Amniotic epithelial cell (primary cell): ENCODE data around the gene HMGCLL1.

Experiments used
- DNase-seq: peaks from one replicate; pipeline ENCODE4 v3.0.0-alpha.2; 2010; ENCODE audit warnings: low read depth

HMGCLL1 gene

DNA sequence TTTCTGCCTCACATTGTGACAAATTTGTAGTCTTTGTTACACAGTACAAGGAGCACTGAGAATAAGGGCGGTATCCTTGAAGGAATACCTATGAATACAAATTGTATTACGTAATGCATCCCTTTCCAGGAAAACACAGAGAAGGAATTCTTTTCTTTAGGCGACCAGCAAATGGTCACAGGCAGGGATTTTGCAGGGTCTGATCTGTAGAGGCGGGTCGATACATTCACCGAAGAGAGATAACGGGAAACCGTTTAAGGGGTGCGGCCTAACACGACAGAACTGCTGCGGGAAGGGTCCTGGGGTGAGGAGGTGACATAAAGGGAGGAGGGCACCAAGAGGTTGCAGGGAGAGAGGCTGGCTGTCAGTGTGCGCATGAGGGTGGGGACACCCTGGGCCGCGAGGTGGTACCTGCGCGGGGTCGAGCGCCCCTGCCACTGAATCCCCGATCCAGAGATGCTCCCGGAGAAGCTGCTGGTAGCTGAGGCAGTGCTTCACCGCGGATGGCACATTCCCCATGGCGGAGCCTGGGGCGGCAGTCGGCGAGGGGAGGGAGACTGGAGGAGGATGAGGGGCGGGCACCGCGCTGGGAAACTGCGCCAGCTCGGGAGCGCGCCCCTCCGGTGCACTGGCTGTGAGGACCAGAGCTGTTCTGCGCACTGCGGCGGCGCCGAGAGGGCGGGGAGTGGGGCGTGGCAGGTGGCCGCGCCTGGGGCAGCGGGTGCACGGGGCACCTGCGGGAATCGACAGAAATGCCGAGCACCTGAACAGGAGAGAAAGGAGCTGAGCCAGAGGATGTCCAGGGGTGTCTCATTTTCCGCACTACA is at the start of gene HMGCLL1:
TSS of gene HMGCLL1 (minus strand) at position 656 of the 827 bp plus-strand sequence. CDS start at position 519, 137 bp downstream.
- DNase-seq = peak; percentile 8

DNA sequence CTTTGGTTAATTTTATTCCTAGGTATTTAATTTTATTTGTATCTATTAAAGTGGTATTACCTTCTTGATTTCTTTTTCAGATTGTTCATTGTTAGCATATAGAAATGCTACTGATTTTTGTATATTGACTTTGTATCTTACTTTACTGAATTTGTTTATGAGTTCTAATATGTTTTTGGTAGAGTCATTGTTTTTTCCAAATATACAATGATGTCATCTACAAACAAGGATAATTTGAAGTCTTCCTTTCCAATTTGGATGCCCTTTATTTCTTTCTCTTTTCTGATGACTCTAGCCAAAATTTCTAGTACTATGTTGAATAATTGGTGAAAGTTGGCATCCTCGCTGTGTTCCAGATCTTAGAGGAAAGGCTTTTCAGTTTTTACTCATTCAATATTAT is 43.0 kb upstream of the HMGCLL1 start:
- no peak for DNase-seq

DNA sequence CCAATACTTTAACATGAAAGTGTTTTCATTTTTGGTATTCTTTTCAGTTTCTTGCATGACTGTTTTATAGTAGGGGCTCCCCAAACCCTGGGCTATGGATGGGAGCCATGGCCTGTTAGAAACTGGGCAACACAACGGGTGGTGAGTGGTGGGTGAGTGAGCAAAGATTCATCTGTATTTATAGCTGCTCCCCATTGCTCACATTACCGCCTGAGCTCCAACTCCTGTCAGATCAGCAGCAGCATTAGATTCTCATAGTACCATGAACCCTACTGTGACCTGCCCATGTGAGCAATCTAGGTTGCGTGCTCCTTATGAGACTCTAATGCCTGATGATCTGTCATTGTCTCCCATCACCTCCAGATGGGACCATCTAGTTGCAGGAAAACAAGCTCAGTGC is 42.3 kb upstream of the HMGCLL1 start:
- DNase-seq = no peak

DNA sequence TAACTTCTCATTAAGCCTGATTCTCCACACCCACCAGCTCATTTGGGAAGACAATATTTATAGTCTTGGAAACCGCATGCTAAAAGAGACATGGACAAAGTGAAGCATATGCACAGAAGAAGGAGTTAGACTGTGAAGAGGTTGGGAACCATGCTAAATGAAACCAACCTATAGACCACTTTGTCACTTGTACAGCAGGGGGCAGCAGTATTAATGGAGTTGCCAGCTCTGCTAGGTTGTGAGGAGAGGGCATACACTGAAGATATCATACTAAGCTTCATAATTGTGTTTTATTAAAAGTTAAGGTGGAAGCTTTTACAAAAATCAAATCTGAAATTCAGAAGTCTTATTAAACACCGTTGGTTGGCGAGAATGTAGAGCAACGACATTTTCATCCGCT is 38.3 kb upstream of the HMGCLL1 start:
- peak; percentile 42 for DNase-seq

DNA sequence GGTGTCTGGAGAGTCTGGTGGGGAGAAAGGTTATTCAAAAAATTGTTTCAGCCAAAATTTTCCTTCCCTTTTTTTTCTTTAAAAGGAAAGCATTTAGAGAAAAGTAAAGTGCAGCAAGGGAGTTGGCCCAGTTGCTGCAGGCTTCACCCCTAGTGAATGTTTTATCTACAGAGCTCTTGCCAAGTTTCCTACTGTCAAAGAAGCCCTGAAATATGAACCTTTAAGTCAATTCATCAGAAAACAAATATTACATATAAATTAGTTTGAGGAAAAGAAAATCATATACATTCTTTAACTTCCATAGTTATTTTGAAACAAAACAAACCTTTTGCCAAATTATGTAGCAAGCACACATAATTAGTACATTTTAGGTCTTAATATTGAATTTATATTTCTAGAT is 25.0 kb upstream of the HMGCLL1 start:
- no peak for DNase-seq

DNA sequence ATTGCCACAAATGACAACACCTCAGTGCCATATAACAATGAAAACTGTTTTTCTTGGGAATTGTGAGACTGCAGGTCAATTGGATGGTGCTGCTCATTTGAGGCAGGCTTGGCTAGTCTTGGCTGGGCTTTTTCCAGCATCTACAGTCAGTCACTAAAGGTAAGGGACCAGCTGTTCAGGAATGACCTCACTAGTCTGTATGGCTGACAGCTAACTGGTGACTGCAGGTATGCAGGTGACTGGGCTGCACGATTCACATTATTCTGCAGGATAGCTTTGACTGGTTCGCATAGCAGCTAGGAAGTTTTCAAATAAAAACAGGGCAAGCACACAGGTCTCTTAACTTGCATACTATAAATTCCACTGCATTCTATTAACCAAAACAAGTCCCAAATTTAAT is 22.1 kb upstream of the HMGCLL1 start:
- no peak for DNase-seq

DNA sequence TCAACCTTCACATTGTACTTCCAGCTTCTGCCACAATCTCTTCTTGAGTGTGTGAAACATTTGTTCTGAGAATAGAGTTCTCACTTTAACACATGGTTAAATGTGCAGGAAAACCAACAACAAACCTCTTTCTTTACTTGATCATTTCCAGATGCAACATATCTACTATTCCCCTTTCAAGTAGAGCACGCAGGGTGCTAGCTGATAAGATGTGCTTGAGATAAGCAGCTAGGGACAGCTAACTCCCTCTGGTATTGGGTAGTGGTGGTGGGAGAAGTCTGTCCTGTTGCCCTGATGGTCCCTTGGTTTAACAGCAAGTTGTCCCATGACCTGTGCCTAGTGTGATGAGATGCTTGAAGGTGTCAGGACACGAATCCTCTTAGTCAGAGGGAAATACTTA is 15.4 kb upstream of the HMGCLL1 start:
- DNase-seq = peak; percentile 7

DNA sequence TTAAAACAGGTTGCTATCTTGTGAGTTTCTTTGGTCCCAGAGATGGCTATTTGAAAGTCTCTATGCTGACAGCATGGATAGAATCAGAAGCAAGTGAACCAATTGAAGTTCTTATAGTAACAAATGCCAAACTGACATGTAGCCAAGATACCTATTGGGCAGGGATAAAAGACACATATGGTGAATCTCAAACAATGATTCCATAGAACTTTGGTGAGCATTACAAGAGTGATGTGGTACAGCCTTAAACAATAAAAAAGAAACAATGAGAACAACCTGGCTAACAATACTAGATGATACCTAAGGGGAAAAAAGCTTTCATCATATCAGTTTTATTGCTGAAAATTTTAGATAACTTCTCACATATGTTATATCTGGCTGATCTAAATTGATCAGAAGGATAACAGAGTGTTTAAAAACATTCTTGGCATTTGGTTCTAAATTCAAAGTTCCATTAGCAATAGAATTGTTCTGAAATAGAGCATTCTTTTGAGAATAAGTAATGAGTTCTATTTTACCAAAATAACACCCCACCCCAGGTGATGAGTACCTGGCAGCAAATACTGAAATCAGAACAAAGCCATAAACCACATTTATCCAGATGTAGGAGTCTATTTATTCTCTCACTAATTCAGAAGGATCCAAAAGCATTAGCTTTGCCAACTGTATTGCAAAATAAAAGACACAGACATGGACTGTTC is 5.8 kb upstream of the HMGCLL1 start:
- DNase-seq = no peak

DNA sequence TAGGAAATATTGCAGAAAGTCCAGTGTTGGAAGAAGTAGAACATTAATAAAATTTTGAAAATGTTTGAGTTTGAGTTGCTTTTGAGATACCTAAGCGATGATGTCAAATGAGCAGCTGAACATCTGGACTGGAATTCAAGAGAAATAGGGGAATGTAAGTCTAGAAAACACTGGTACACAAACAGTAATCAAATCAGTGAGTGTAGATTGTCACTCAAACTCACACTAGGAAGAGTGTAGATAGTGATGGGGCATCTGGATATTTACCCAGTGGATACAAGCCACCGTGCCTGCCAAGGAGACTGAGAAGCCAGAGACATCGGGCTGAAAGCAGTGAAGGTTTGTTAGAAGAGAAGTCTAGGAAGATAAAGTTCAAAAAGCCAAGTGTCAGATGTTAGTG is 2.2 kb downstream of the HMGCLL1 start:
- no peak for DNase-seq

DNA sequence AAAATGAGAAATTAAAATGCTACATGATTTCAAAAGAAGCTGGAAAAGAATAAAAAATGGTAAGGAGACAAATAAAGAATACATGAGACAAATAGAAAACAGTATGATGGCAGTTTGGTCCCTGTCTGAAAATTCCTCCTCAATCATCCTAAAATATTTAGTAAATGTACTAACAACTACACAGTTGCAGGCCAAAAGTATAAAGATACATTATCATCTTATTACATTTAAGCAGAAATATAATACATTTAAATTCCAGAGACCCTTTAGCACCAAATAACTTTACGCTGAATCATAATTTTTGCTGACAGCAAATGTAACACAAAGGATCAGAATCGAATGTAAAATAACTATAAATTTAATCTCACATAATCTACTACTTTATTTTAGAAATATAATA is 4.4 kb downstream of the HMGCLL1 start:
- DNase-seq = no peak

DNA sequence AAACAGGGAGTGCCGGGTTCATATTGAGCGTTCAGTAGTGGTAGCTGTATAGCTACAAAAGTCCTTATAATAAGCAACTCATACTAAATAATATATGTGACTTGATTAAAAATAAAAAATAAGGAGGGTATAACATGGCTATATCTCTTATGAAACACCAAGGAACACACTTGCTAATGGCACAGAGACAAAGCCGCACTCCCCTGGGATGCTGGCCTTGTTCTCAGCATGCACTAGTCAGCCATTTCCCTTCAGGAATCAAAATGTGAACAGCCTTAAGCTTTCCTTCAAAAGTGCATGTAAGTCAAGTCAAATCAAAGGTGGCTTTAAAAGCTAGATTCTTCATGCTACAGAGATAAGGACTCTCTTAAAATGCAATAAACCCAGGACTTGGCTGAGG is 9.4 kb downstream of the HMGCLL1 start:
- no peak for DNase-seq

DNA sequence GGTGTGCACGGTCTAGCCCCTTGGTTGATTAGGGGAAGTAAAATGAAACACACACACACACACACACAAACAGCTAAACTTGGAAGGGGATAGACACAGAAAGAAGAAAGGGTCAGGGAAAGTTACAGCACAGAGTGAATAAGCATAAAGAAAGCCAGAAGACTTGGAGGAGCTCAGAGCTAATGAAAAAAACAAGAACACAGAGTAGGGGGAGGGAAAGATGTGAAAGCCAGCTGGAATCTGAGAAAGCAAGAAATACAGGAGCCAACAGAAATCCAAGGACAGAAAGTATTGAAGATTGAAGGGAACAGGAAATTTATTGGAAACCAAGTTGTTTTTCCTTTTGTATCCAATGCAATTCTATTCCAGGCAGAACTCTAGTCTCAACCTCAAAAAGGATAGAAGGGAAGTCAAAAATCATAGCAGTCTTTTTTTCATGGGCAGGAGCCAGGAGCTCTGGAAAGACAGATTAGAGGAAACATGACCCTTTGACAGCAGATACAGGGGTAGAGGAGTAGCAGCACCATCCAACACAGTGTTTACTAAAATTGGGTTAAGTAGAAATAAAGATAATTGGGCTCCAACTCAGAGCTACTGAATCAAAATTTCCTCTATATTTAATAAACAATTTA is 10.1 kb downstream of the HMGCLL1 start:
- DNase-seq = peak; percentile 18

DNA sequence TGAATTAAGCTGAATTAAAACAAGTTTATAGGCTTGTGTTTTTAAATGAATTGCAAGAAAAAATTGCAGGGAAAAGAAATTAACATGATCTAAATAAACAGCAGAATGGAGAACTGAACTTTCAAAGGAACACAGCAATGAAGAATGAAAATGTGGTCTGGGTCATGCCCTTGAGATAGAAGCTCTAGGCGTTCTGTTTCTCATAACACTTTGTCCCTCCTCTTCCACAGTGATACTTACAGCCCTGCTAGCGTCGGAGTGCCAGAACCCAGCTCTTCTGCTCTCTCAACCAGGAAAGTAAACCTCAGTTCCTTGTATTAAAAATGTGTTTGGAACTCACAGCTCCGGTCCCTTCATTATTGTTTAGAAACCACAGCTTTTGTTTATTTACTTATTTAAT is 11.4 kb downstream of the HMGCLL1 start:
- peak; percentile 11 for DNase-seq

DNA sequence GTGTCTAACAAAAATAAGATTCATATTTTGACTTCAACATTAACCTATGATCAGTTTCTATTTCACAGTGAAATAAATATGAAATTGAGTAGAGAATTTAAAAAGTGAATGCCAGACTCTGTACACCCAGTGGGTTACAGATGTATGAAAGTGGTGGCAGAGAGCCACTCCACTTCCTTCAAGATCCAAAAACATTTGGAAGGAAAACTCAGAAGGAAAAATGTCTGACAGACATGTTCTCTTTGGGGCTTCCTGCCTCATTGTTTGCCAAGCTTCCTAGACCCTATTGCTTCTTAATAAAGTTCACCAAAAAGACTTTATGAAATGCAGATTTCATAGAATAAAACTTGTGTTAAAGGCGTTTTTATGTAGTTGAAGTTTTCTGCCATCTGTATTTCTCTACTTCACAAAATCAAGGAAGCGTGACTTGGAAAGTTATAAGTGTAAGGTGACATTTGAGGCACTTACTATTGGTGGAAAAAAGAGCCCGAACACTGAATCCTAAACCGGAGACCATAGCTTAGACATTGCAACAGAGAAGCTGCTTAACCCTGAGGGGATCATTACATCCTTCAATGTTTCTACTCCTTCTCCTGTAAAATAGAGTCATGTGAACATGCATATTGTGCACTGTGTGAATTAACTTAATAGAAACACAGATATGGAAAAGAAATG is 12.8 kb downstream of the HMGCLL1 start:
- DNase-seq = no peak

DNA sequence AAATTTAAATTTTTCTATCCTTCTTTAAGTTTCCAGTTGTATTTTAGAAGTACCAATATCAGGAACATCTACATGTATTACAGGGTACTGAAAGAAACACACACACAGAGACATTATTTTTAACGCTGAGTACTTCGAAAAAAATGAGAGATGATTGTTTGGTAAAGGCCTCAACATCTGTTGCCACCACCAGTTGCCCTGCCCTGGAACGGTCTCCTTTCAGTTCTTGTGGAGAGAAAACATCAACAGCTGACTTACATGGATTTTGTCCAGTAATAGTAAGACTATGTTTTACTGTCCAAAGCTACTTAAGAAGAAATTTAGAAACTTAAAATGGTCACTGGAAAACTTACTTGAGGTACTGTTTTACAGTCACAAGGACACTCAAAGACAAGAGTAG is 16.7 kb downstream of the HMGCLL1 start:
- DNase-seq = no peak

DNA sequence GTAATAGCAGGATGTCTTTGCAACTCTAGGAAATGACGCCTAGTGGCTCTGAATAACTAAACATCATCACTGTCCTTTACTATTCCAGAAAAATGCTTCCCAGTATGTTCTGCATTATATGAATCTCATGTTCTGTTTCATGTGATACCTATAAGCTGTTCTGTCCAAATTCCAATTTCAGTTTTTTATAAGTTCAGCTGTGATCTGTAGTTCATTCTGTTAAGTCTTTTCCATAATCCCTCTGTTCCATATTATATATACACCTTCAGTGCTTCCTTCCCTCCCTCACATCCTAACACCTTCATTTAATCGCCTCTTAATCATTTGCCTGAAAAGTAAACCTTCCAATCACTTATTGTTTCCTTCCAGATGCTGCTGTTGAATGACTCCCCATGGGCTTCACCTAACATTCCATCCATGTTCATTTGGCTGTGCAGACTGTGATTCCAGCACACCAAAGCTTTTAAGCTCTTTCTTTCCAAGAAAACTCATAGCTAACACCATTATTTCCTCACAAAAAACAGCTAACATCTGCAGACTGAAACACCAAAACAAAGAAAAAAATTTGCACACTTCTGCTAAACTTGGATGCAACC is 18.6 kb downstream of the HMGCLL1 start:
- DNase-seq = no peak

DNA sequence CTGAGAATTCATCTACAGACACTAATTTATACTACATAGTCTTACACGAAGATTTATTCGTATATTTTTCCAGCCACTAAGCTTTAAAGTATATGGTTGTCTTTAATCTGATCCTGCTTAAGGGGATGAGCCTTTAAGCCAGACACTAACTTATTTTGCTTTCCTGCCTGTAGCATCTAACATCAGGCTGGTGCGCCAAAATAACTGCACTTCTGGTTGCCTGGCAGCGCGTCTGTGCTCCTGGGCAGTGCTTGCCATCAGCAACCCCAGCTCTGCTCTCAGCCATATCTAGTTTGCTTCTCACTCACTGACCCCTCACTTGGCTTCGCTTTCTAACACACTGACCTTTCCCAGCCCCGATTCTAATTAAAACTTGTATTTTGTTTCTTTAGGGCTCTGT is 21.8 kb downstream of the HMGCLL1 start:
- DNase-seq = no peak

DNA sequence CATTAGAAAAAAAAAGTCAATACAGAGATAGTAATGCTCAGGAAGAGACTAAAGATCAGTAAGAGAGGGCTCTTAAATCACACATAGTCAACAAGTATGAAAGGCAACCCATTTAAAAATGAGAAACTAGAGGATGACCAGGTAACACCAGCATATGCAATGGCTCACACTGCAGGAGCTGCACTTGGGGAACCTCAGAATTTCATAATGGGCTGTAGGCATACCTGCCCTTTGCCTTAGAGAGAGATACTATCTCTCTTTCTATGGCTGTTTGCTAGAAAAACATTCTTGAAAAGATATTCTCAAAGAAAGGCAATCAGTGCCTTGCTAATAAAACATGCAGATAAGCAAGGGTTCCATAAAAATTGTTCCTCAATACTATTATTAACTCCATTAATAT is 33.2 kb downstream of the HMGCLL1 start:
- DNase-seq = no peak

DNA sequence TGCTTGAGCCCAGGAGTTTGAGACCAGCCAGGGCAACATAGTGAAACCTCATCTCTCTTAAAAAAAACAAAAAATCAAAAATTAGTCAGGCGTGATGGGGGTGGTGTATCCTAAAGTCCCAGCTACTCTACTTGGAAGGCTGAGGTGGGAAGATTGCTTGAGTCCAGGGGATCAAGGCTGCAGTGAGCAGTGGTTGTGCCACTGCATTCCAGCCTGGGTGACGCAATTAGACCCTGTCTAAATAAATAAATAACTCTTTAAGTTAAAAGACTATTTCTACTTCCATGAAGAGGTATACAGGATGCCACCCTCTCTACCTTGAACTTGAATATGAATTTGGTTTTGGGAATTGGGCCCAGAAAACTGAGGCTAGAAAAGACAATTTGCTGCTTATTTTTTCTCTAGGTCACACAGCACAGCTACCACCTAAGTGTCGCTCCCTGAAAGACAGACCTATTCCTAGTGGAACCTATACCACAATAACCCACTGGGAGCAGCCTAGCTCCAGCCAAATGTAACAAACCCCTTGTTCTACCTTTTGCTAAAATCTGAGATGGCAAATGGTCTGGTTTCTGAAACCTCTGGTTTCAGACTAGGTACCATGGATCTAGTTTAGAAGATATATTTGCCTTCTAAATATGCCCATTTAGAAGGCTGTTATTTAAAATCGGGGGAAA is 35.2 kb downstream of the HMGCLL1 start:
- peak; percentile 8 for DNase-seq

DNA sequence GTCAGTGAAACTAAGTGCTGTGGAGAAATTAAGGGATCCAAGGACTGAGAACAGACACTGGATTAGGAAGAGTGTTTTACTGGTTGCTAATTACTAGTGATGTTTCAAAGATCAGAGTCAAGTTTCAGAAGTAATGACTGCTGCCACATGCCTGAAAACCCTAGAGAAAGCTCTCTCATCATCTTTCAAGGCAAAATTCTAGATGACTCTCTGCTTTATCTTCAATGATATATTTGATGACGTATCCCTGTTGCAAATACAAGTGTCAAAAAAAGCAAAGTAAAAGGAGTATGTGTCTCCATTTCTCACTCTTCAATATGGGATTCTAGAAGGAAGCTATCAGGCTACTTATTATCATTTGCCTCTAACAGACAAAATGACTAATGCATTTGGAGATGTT is 38.0 kb downstream of the HMGCLL1 start:
- DNase-seq = no peak

DNA sequence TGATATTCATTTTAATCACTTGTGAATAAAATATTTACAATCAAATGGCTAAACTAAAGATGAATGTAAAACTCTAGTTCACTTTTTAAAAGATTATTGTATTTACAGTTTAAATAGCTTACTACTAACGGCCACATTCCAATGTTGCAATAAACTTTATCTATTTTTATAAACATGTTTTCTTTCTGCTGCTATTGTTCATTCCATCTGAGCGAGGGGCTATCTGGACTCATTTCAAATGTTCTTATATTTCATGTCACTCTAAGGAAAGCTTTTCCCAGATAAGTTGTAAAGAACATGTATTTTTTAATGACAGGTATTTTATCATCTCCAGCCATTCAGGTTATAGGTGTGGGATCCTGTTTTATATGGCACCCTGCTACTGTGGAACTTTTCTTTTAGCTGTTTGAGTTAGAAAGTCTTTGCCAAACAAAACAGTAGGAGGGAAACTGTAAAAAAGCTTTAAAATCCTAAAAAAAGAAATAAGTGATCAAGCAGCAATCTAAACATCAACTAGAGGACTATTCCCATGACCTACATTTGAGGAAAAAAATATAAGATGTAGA is 42.5 kb downstream of the HMGCLL1 start:
- DNase-seq = peak; percentile 32
